HCT116 (cell line): ENCODE data around the gene KRT1. TPM values are rescaled to one million over a fixed set of nuclear protein-coding genes. Genes with fewer than 3 reads are reported as not detected.

Experiments used
- ATAC-seq: fragments of 200-7000 bp; cut with Tn5 transposase; 2 replicates; pipeline ENCODE4 v1.9.1; 2020; ENCODE audit warnings: mild to moderate bottlenecking, moderate library complexity
- BruUV-seq: library from RNA; stranded (reverse); fragments of 400-500 nt; replicated peaks from 2 replicates; lab custom pipeline; 2021; lab: Mats Ljungman, UMichigan
- CTCF ChIA-PET: fragments of 300-600 bp; sonication (Branson Sonifier 250); formaldehyde crosslinking; loops from one replicate; lab custom pipeline; 2021; ENCODE audit warnings: antibody characterized with exemption; lab: Charles Lee
- POLR2A ChIA-PET: fragments of 300-600, 350-600 bp; sonication (Branson Sonifier 250); formaldehyde crosslinking; loops from one replicate; lab custom pipeline; 2021; ENCODE audit warnings: antibody characterized with exemption; lab: Charles Lee
- RAD21 ChIA-PET, 2 experiments: fragments of 300-600 bp; sonication (Branson Sonifier 250); formaldehyde crosslinking; loops; one replicate each; lab custom pipeline; 2023; ENCODE audit warnings: low total read pairs in 2 of 2; ENCODE audit not compliant: uncharacterized antibody in 2 of 2, unreplicated experiment in 2 of 2, low non-redundant PET in 1 of 2; lab: Charles Lee
- DNase-seq: peaks from one replicate; pipeline ENCODE4 v3.0.0-alpha.2; 2010; ENCODE audit warnings: low read depth, low spot score
- H2AFZ ChIP-seq: fragments of 200-600 bp; shearing (Covaris generic), sonication (generic); 2 replicates; pipeline ENCODE4 v1.6.1; 2017; ENCODE audit warnings: low read depth, mixed run types, mixed read lengths, antibody characterized with exemption, low read length; ENCODE audit not compliant: poor library complexity, severe bottlenecking
- H3K27ac ChIP-seq: 2 replicates; pipeline ENCODE4 v1.5.1; 2012; ENCODE audit warnings: low read depth, low read length
- H3K27me3 ChIP-seq: fragments of 200-600 bp; sonication (generic); 2 replicates; pipeline ENCODE4 v1.6.1; 2016; ENCODE audit warnings: mixed run types, low read length, mixed read lengths; ENCODE audit not compliant: insufficient read depth
- H3K36me3 ChIP-seq, 2 experiments: fragments of 200-500 bp in 1 of 2; fragments of 200-600 bp in 1 of 2; sonication (Bioruptor generic) in 1 of 2; sonication (generic) in 1 of 2; 2 replicates each; pipeline versions ENCODE4 v1.5.1 to v1.6.1; 2014 to 2016; ENCODE audit warnings: low read length in 2 of 2, inconsistent platforms in 1 of 2, mixed read lengths in 1 of 2, mixed run types in 1 of 2; ENCODE audit not compliant: insufficient read depth in 2 of 2, control insufficient read depth in 1 of 2
- H3K4me1 ChIP-seq, 2 experiments: fragments of 200-600 bp in 1 of 2; sonication (generic) in 1 of 2; 2 replicates each; pipeline versions ENCODE4 v1.5.1 to v1.6.1; 2012 to 2017; ENCODE audit warnings: low read length in 2 of 2, inconsistent platforms in 1 of 2, mild to moderate bottlenecking in 1 of 2, mixed read lengths in 1 of 2, mixed run types in 1 of 2, moderate library complexity in 1 of 2; ENCODE audit not compliant: insufficient read depth in 2 of 2, control insufficient read depth in 1 of 2
- H3K4me2 ChIP-seq: fragments of 200-600 bp; sonication (generic); 2 replicates; pipeline ENCODE4 v1.6.1; 2017; ENCODE audit warnings: mixed run types, low read length, mixed read lengths
- H3K4me3 ChIP-seq, 2 experiments: fragments of 200-600 bp in 1 of 2; sonication (generic) in 1 of 2; replicated peaks in 1 of 2; 2 replicates each; pipeline ENCODE4 v1.5.1; 2011 to 2016; ENCODE audit warnings: low read length in 2 of 2, control low read depth in 1 of 2, low read depth in 1 of 2, mild to moderate bottlenecking in 1 of 2, mixed read lengths in 1 of 2, mixed run types in 1 of 2
- H3K79me2 ChIP-seq: fragments of 200-600 bp; sonication (generic); 2 replicates; pipeline ENCODE4 v1.6.1; 2017; ENCODE audit warnings: mild to moderate bottlenecking, mixed run types, low read length, moderate library complexity, mixed read lengths; ENCODE audit not compliant: insufficient read depth
- H3K9ac ChIP-seq: fragments of 200-600 bp; sonication (generic); 2 replicates; pipeline ENCODE4 v1.6.1; 2016; ENCODE audit warnings: low read length, mixed read lengths
- H3K9me2 ChIP-seq: fragments of 200-600 bp; sonication (generic), shearing (Covaris generic); 2 replicates; pipeline ENCODE4 v1.6.1; 2017; ENCODE audit warnings: mixed run types, mild to moderate bottlenecking, moderate library complexity; ENCODE audit not compliant: insufficient read depth
- H3K9me3 ChIP-seq, 2 experiments: fragments of 200-500 bp in 1 of 2; fragments of 200-600 bp in 1 of 2; sonication (Bioruptor generic) in 1 of 2; sonication (generic) in 1 of 2; 2 replicates each; pipeline ENCODE4 v1.6.1; 2014 to 2017; ENCODE audit warnings: low read length in 2 of 2, mixed read lengths in 2 of 2, inconsistent platforms in 1 of 2, low read depth in 1 of 2, mild to moderate bottlenecking in 1 of 2, mixed run types in 1 of 2, moderate library complexity in 1 of 2; ENCODE audit not compliant: control insufficient read depth in 1 of 2, insufficient read depth in 1 of 2
- H4K20me1 ChIP-seq: fragments of 200-600 bp; sonication (generic), shearing (Covaris generic); 2 replicates; pipeline ENCODE4 v1.6.1; 2017; ENCODE audit warnings: mixed run types, mild to moderate bottlenecking, moderate library complexity; ENCODE audit not compliant: insufficient read depth
- EZH2phosphoT487 ChIP-seq: fragments of 200-600 bp; IDR thresholded peaks from 2 replicates; pipeline ENCODE4 v1.6.1; 2018; ENCODE audit warnings: antibody characterized with exemption, borderline replicate concordance
- JUND ChIP-seq: IDR thresholded peaks from 2 replicates; pipeline ENCODE4 v1.6.1; 2012
- SP1 ChIP-seq: IDR thresholded peaks from 2 replicates; pipeline ENCODE4 v1.6.1; 2012; ENCODE audit warnings: low read depth
- SRF ChIP-seq: IDR thresholded peaks from 2 replicates; pipeline ENCODE4 v1.6.1; 2012; ENCODE audit warnings: low read depth
- ZFX ChIP-seq: fragments of 450-650 bp; IDR thresholded peaks from 2 replicates; pipeline ENCODE4 v1.6.1; 2017
- intact Hi-C: fragments of 100-400 bp; cut with micrococcal nuclease; formaldehyde crosslinking; loops from 2 replicates; pipeline ENCODE4 v1.10.0; 2022
- total RNA-seq: library from RNA; stranded (reverse); gene quantifications from one replicate; pipeline ENCODE4 v1.2.1, GENCODE V29; 2021; ENCODE audit not compliant: unreplicated experiment
- TF ChIP-seq, protein P1 (sequence below), 3 experiments: fragments of 200-600 bp in 1 of 3; sonication (generic) in 1 of 3; IDR thresholded peaks in 2 of 3; conservative IDR thresholded peaks in 1 of 3; 2 replicates each; pipeline ENCODE4 v1.5.1; 2012 to 2017; ENCODE audit warnings: low read depth in 2 of 3, low read length in 2 of 3, antibody characterized with exemption in 1 of 3, borderline replicate concordance in 1 of 3, control low read depth in 1 of 3, mild to moderate bottlenecking in 1 of 3, mixed read lengths in 1 of 3, mixed run types in 1 of 3, moderate library complexity in 1 of 3; ENCODE audit not compliant: insufficient read depth in 1 of 3

KRT1 gene
- total RNA-seq, 1 experiment from 2014 or later, result 0.20 TPM

DNA sequence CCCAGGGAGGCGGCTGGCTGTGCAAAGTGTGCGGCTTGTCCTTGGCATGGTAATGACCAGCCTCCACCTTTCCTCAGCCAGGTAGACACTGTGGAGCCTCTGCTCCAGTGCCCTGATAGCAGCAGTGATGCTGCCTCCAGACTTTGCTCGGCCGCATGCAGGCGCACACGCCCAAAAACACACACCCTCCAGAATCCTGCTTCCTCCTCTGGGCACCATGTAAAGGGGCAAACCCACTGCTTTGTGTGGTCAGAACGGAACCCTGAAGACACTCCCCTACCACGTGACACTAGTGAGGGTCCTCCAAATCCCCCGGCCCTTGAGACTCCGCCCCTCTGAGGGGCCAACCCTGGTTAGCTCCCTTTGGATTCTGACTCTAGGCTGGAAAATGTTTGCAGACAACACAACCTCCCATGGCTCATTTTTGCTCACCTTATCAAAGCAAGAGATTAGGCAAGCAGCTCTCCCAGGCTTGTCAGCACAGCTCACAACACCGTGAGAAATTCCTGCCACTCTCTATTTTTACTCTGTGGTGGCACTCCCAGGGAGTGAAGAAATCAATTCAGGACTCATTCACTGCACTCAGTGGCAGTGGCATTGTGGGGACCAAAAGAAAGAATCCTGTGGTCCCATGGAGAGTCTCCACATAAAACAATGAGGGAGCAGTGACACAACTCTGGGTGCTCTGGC, 18.6 kb upstream of the KRT1 start:
- Histone ChIP-seq H3K4me3 (no peak overlapping the region), H3K9me2 (no peaks in the 10 kb centered on the region), H3K27me3 (peaks cover 10% of the 10 kb centered on the region; the same call in 1 of the 2 replicates), H3K4me1 (no peaks in the 10 kb centered on the region), H2AFZ (no peak overlapping the region), H3K36me3 (no peaks in the 10 kb centered on the region), H3K9ac (no peak overlapping the region), H3K9me3 (no peaks in the 10 kb centered on the region), H3K79me2 (no peaks in the 10 kb centered on the region), H3K27ac (no peak overlapping the region), H4K20me1 (no peaks in the 10 kb centered on the region), H3K4me2 (no peak overlapping the region)
- ATAC-seq (no peak), DNase-seq (no peak)
- RAD21 ChIA-PET, result no interaction called here
- POLR2A ChIA-PET, result no interaction called here
- no peak for TF ChIP-seq SP1
- TF ChIP-seq SRF, result no peak
- TF ChIP-seq EZH2phosphoT487, result no peak
- TF ChIP-seq JUND, result no peak
- no TSS peak for BruUV-seq
- intact Hi-C loops, result no loop called here
- CTCF ChIA-PET, result interaction anchor here (1.2 kb wide), 1 partner anchor 303 kb away, joined by 4 read pairs; no protein-coding TSS in a partner anchor

GRCh38 chr12:52697058-52697582, 16.9 kb upstream of the KRT1 start:
- H3K27me3 ChIP-seq, result peaks cover 7% of the 10 kb centered on the region; the same call in 1 of the 2 replicates
- BruUV-seq, result no TSS peak
- ChIA-PET POLR2A (no interaction called here), CTCF (no interaction called here), RAD21 (no interaction called here)
- DNase-seq (no peak), ATAC-seq (no peak)
- no peak overlapping the region for H2AFZ ChIP-seq
- no peaks in the 10 kb centered on the region for H3K9me3 ChIP-seq
- H3K4me3 ChIP-seq, result no peak overlapping the region
- no peak overlapping the region for H3K9ac ChIP-seq
- TF ChIP-seq, protein P1, sequence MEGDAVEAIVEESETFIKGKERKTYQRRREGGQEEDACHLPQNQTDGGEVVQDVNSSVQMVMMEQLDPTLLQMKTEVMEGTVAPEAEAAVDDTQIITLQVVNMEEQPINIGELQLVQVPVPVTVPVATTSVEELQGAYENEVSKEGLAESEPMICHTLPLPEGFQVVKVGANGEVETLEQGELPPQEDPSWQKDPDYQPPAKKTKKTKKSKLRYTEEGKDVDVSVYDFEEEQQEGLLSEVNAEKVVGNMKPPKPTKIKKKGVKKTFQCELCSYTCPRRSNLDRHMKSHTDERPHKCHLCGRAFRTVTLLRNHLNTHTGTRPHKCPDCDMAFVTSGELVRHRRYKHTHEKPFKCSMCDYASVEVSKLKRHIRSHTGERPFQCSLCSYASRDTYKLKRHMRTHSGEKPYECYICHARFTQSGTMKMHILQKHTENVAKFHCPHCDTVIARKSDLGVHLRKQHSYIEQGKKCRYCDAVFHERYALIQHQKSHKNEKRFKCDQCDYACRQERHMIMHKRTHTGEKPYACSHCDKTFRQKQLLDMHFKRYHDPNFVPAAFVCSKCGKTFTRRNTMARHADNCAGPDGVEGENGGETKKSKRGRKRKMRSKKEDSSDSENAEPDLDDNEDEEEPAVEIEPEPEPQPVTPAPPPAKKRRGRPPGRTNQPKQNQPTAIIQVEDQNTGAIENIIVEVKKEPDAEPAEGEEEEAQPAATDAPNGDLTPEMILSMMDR (IDR thresholded peaks at IDR 0.05 in 2 of 3, conservative IDR thresholded peaks at IDR 0.05 in 1 of 3; ENCODE audit: borderline replicate concordance in 1 of 3, insufficient read depth in 1 of 3, low read depth in 2 of 3, low read length in 2 of 3), result peak in 1 of 3 experiments; percentile 26; a peak in 1 of 6 replicates
- no peak for TF ChIP-seq ZFX
- H3K4me2 ChIP-seq, result no peak overlapping the region
- H3K9me2 ChIP-seq, result no peaks in the 10 kb centered on the region
- no peaks in the 10 kb centered on the region for H3K36me3 ChIP-seq
- H3K4me1 ChIP-seq, result no peaks in the 10 kb centered on the region
- no peak overlapping the region for H3K27ac ChIP-seq
- intact Hi-C loops, result no loop called here
- H4K20me1 ChIP-seq, result no peaks in the 10 kb centered on the region
- H3K79me2 ChIP-seq, result no peaks in the 10 kb centered on the region
